ENCODE results near the gene POLR2M.

Gene POLR2M

DNA sequence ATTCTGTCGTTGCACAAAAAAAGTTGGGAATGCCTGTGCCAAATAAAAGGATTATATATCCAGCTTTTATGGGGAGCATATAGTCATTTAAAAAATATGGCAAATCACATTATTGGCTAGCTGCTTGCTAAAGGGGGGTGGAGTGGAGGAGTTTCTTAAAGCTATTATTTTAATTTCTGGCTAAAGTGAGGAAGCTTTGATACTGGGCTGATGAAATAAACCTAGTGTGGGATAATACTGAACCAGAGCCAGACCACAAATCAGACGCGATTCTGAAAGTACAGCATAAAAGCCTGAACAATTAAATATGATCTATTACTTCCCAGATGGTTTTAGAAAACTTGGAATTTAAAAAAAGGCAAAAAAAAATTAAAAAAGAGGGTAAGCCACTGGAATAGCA is 14.4 kb downstream of the POLR2M start:
- Histone ChIP-seq H3K4me1 (ENCODE audit: control insufficient read depth, insufficient read depth, low read length) (no peaks in the 10 kb centered on the region), H3K27ac (ENCODE audit: low read depth, low read length) (no peak overlapping the region), H3K36me3 (ENCODE audit: control insufficient read depth, insufficient read depth, low read length) (peaks cover 6% of the 10 kb centered on the region), H3K9ac (ENCODE audit: low read length) (no peak overlapping the region), H3K9me3 (ENCODE audit: control insufficient read depth, insufficient read depth, low read depth, low read length) (peaks cover 4% of the 10 kb centered on the region; the same call in 1 of the 2 replicates), H3K27me3 (ENCODE audit: control insufficient read depth, insufficient read depth, low read length) (no peaks in the 10 kb centered on the region), H3K4me3 (ENCODE audit: low read depth, low read length) (no peak overlapping the region)

DNA sequence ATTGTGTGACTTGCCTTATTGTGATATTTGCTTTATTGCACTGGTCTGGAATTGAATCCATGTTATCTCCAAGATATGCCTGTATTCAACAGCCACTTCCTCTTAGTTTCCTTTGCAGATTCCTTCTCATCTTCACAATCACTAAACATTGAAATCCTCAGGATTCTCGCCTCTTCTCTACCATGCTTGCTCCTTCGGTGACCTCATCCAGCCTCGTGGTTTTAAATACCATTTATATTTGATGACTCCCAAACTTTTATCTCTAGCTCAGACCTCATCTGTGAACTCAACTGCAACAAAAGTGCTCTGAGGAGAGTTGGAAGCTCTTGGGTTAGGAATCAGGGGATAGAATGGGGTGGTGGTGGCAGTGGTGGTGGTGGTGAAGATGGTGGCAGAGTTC is 19.9 kb downstream of the POLR2M start:
- peaks cover 8% of the 10 kb centered on the region; the same call in 1 of the 2 replicates for H3K4me1 ChIP-seq (ENCODE audit: control insufficient read depth, insufficient read depth, low read length)
- H3K27me3 ChIP-seq (ENCODE audit: control insufficient read depth, insufficient read depth, low read length): no peaks in the 10 kb centered on the region
- H3K4me3 ChIP-seq (ENCODE audit: low read depth, low read length): no peak overlapping the region
- H3K9ac ChIP-seq (ENCODE audit: low read length): no peak overlapping the region
- no peak overlapping the region for H3K27ac ChIP-seq (ENCODE audit: low read depth, low read length)
- H3K9me3 ChIP-seq (ENCODE audit: control insufficient read depth, insufficient read depth, low read depth, low read length): peaks cover 4% of the 10 kb centered on the region; the same call in 1 of the 2 replicates
- no peaks in the 10 kb centered on the region for H3K36me3 ChIP-seq (ENCODE audit: control insufficient read depth, insufficient read depth, low read length)

DNA sequence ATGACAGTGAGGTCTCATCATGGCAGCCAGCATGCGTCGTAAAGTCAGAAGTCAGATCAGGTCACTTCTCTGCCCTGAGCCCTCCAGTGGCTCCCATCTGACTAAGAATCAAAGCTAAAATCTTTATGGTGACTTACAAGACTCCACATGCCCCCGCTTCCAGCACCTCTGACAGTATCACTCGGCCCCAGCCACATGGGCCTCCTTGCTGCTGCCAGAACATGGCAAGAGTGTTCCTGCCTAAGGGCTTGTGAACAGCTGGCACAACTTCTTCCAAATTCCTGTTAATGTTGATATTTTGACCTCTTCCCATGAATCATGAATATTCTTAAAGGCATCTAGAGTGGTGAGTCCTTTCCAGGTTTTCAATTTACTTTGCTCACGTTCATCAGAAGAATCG is 20.5 kb downstream of the POLR2M start:
- Histone ChIP-seq H3K27me3 (ENCODE audit: control insufficient read depth, insufficient read depth, low read length) (no peaks in the 10 kb centered on the region), H3K27ac (ENCODE audit: low read depth, low read length) (no peak overlapping the region), H3K9ac (ENCODE audit: low read length) (no peak overlapping the region), H3K9me3 (ENCODE audit: control insufficient read depth, insufficient read depth, low read depth, low read length) (peaks cover 4% of the 10 kb centered on the region; the same call in 1 of the 2 replicates), H3K4me3 (ENCODE audit: low read depth, low read length) (no peak overlapping the region), H3K36me3 (ENCODE audit: control insufficient read depth, insufficient read depth, low read length) (no peaks in the 10 kb centered on the region), H3K4me1 (ENCODE audit: control insufficient read depth, insufficient read depth, low read length) (peaks cover 11% of the 10 kb centered on the region; the same call in 1 of the 2 replicates)

DNA sequence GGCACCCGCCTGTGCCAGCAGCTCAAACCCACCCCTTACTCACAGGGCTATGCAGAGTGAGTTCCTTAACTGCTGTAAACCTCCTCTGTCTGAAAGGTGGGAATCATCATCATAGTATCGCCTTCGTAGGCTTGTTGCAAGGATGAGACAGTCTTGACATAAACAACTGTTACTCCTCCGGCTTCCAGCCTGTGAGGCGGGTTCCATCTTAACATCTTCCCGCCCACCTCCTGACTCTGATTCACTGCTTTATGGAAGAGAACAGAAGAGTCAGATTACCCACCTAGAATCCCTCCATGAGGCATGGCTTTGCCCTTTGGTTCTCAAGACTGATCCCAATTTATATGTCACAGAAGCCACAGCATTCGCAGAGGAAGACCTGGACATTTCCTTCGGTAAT is 21.9 kb downstream of the POLR2M start:
- Histone ChIP-seq H3K27ac (ENCODE audit: low read depth, low read length) (no peak overlapping the region), H3K4me3 (ENCODE audit: low read depth, low read length) (no peak overlapping the region), H3K9ac (ENCODE audit: low read length) (no peak overlapping the region), H3K36me3 (ENCODE audit: control insufficient read depth, insufficient read depth, low read length) (no peaks in the 10 kb centered on the region), H3K4me1 (ENCODE audit: control insufficient read depth, insufficient read depth, low read length) (peaks cover 11% of the 10 kb centered on the region; the same call in 1 of the 2 replicates), H3K9me3 (ENCODE audit: control insufficient read depth, insufficient read depth, low read depth, low read length) (peaks cover 4% of the 10 kb centered on the region; the same call in 1 of the 2 replicates), H3K27me3 (ENCODE audit: control insufficient read depth, insufficient read depth, low read length) (no peaks in the 10 kb centered on the region)

DNA sequence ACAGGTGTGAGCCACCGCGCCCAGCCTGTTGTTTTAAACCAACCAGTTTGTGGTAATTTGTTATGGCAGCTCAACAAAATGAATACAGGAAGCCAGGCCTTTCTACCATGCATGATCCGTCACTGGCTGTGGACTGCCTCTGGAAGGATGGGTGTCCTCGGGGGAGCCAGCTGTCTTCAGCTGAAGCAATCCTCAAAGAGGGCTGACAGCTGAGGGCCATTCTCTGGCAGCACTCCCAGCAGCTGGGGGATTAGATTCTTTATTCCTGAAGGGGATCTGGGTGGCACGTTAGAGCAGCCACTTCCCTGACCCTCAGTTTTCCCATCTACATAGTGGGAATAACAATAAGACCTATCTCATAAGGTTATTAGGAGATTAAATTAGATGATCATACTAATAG is 24.4 kb downstream of the POLR2M start:
- Histone ChIP-seq H3K36me3 (ENCODE audit: control insufficient read depth, insufficient read depth, low read length) (no peaks in the 10 kb centered on the region), H3K27me3 (ENCODE audit: control insufficient read depth, insufficient read depth, low read length) (no peaks in the 10 kb centered on the region), H3K4me1 (ENCODE audit: control insufficient read depth, insufficient read depth, low read length) (peaks cover 11% of the 10 kb centered on the region; the same call in 1 of the 2 replicates), H3K27ac (ENCODE audit: low read depth, low read length) (no peak overlapping the region), H3K9me3 (ENCODE audit: control insufficient read depth, insufficient read depth, low read depth, low read length) (no peaks in the 10 kb centered on the region), H3K4me3 (ENCODE audit: low read depth, low read length) (no peak overlapping the region), H3K9ac (ENCODE audit: low read length) (no peak overlapping the region)

DNA sequence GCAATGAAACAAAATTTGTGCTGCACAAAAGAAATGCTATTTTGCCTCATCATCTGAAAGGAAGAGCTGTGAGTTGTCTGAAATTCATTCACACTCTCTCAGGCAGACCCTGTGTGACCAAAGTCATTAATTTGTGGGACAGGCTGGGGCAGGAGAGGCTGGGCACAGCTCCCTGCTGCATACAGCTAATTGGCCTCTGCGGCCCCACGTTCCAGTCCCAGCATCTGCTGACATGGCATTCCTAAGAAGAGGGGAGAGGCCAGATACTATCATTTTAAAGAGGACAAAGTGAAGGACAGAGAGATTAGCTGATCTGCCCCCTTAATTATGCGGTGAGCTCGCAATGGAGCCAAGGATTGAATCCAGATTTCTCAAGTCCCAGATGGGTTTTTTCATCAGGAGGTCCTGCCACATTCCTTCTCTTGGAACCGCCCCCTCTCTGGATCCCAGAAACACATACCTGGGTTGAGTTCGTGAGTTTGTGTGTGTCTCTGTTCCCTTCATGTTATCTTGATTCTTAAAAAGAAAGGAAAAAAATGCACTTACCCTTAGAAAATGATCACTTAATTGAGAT is 25.1 kb downstream of the POLR2M start:
- Histone ChIP-seq H3K4me1 (ENCODE audit: control insufficient read depth, insufficient read depth, low read length) (peaks cover 11% of the 10 kb centered on the region; the same call in 1 of the 2 replicates), H3K27ac (ENCODE audit: low read depth, low read length) (no peak overlapping the region), H3K36me3 (ENCODE audit: control insufficient read depth, insufficient read depth, low read length) (no peaks in the 10 kb centered on the region), H3K4me3 (ENCODE audit: low read depth, low read length) (no peak overlapping the region), H3K27me3 (ENCODE audit: control insufficient read depth, insufficient read depth, low read length) (no peaks in the 10 kb centered on the region), H3K9ac (ENCODE audit: low read length) (no peak overlapping the region), H3K9me3 (ENCODE audit: control insufficient read depth, insufficient read depth, low read depth, low read length) (no peaks in the 10 kb centered on the region)

DNA sequence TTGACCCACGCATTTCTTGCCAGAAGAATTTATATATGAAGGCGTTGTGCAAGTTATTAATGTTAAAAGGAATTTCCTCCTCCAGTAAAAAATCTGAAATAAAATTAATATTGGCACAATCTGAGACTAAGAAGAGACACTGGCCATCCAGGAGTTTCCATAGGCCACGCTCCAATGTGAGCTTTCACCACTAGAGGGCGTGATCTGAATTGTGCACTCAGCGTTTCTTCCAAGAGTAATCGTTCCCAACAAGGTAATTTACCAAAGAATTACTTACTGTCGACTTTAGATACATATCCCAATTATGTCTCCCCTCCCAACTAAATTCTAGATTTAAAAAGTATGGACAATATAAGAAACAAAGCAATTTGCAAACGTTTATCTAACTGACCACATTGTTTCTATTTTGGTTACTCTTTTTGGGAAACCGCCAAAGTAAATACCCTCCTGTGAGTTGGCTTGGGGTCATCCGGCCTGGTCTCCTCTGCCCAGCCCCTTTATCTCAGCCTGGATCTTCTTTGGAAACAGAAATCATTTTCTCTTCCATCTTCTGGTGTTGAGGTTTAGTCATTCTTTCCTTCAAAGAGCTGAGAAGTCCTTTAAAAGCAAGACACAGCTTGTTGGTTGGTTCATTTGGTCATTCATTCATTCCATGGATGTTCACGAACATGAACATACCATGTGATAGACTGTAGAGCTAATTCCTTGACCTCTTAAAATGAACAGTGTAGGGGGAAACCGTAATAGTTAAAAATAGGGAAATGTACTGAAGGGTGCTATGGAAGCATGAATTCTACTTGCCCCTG is 26.2 kb downstream of the POLR2M start:
- no peak overlapping the region for H3K4me3 ChIP-seq (ENCODE audit: low read depth, low read length)
- H3K9me3 ChIP-seq (ENCODE audit: control insufficient read depth, insufficient read depth, low read depth, low read length): 0 out of 2 replicates have a peak, but pooled peaks cover 4% of the 10 kb centered on the region
- H3K27ac ChIP-seq (ENCODE audit: low read depth, low read length): no peak overlapping the region
- H3K27me3 ChIP-seq (ENCODE audit: control insufficient read depth, insufficient read depth, low read length): no peaks in the 10 kb centered on the region
- H3K36me3 ChIP-seq (ENCODE audit: control insufficient read depth, insufficient read depth, low read length): no peaks in the 10 kb centered on the region
- H3K9ac ChIP-seq (ENCODE audit: low read length): no peak overlapping the region
- peaks cover 11% of the 10 kb centered on the region; the same call in 1 of the 2 replicates for H3K4me1 ChIP-seq (ENCODE audit: control insufficient read depth, insufficient read depth, low read length)

DNA sequence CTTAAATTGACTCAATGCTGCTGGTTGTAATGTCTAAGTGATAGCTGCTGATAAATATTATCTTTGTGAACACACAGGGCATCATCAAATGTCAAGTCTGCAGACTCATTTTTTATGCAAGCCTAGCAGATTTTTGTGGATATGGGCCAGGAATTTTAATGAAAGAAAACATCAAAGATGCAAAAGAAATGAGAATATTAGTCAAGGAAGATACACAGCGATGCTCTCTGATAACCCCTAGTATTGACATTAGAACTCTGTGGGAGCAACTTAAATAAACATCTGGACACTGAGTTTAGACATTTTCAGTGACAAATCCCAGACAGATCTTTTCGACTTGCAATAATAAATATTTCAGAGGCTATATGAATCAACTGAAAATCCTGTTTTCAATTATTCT is 28.3 kb downstream of the POLR2M start:
- Histone ChIP-seq H3K27me3 (ENCODE audit: control insufficient read depth, insufficient read depth, low read length) (no peaks in the 10 kb centered on the region), H3K9me3 (ENCODE audit: control insufficient read depth, insufficient read depth, low read depth, low read length) (0 out of 2 replicates have a peak, but pooled peaks cover 4% of the 10 kb centered on the region), H3K9ac (ENCODE audit: low read length) (no peak overlapping the region), H3K36me3 (ENCODE audit: control insufficient read depth, insufficient read depth, low read length) (no peaks in the 10 kb centered on the region), H3K4me3 (ENCODE audit: low read depth, low read length) (no peak overlapping the region), H3K4me1 (ENCODE audit: control insufficient read depth, insufficient read depth, low read length) (peaks cover 5% of the 10 kb centered on the region; the same call in 1 of the 2 replicates), H3K27ac (ENCODE audit: low read depth, low read length) (no peak overlapping the region)

DNA sequence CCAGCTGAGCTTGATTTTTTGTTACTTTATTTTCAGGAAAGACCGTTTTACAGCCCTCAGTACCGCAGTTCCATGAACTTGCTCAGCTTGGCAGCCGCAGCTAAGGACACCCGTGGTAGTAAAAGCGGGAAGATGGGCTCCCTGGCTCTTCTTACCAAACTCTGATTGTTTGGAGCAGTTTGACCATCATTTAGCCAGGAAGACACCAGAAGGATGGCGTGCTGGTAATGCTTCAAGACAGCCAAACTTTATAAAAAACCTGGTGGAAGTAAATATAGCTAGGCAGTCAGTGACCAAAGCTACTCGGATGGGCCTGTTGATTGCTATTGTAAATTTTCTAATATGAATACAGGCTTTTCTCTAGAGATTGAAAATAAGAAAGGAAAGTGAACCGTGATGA is 28.9 kb downstream of the POLR2M start:
- H3K4me1 ChIP-seq (ENCODE audit: control insufficient read depth, insufficient read depth, low read length): peaks cover 5% of the 10 kb centered on the region; the same call in 1 of the 2 replicates
- no peak overlapping the region for H3K4me3 ChIP-seq (ENCODE audit: low read depth, low read length)
- H3K36me3 ChIP-seq (ENCODE audit: control insufficient read depth, insufficient read depth, low read length): no peaks in the 10 kb centered on the region
- 0 out of 2 replicates have a peak, but pooled peaks cover 4% of the 10 kb centered on the region for H3K9me3 ChIP-seq (ENCODE audit: control insufficient read depth, insufficient read depth, low read depth, low read length)
- no peaks in the 10 kb centered on the region for H3K27me3 ChIP-seq (ENCODE audit: control insufficient read depth, insufficient read depth, low read length)
- no peak overlapping the region for H3K9ac ChIP-seq (ENCODE audit: low read length)
- no peak overlapping the region for H3K27ac ChIP-seq (ENCODE audit: low read depth, low read length)

DNA sequence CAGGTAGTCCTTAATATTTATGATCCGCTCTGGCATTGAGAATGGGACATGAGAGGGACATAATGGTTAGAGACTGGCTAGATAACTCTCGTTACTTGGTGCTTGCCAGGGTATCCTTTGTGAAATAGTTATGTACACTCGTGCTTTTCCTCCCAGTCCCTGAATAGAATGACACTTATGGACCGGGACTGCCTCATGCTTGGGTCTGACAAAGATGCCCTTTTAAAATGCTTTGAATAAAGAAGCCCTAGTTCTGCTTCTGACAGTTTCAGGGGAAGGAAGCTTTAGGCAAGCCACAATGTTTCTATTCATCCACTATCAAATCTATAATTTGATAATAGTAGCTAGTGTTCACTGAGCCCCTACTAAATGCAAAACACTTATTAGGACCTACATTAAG is 29.4 kb downstream of the POLR2M start:
- 0 out of 2 replicates have a peak, but pooled peaks cover 4% of the 10 kb centered on the region for H3K9me3 ChIP-seq (ENCODE audit: control insufficient read depth, insufficient read depth, low read depth, low read length)
- H3K4me3 ChIP-seq (ENCODE audit: low read depth, low read length): no peak overlapping the region
- no peak overlapping the region for H3K27ac ChIP-seq (ENCODE audit: low read depth, low read length)
- H3K36me3 ChIP-seq (ENCODE audit: control insufficient read depth, insufficient read depth, low read length): no peaks in the 10 kb centered on the region
- H3K27me3 ChIP-seq (ENCODE audit: control insufficient read depth, insufficient read depth, low read length): no peaks in the 10 kb centered on the region
- no peak overlapping the region for H3K9ac ChIP-seq (ENCODE audit: low read length)
- H3K4me1 ChIP-seq (ENCODE audit: control insufficient read depth, insufficient read depth, low read length): peaks cover 5% of the 10 kb centered on the region; the same call in 1 of the 2 replicates

DNA sequence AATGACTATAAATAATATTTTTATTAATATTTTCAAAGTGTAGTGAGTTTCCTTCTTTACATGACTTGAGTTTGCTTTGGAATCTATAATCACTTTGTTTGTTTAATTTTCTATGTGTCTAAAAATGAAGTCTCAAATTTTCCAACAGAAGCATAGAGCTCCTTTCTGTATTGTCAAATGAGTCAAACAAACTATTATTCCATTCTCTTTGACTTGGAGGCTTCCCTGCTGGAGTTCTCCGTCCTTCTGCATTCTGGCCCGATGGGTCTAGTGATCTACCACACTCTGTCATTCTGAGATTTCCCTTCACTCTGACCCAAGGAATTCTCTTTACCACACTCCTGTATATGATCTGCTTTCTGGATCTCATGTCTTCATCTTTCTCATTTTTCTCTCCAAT is 30.1 kb downstream of the POLR2M start:
- H3K36me3 ChIP-seq (ENCODE audit: control insufficient read depth, insufficient read depth, low read length): no peaks in the 10 kb centered on the region
- no peak overlapping the region for H3K4me3 ChIP-seq (ENCODE audit: low read depth, low read length)
- H3K9ac ChIP-seq (ENCODE audit: low read length): no peak overlapping the region
- no peak overlapping the region for H3K27ac ChIP-seq (ENCODE audit: low read depth, low read length)
- 0 out of 2 replicates have a peak, but pooled peaks cover 4% of the 10 kb centered on the region for H3K9me3 ChIP-seq (ENCODE audit: control insufficient read depth, insufficient read depth, low read depth, low read length)
- no peaks in the 10 kb centered on the region for H3K27me3 ChIP-seq (ENCODE audit: control insufficient read depth, insufficient read depth, low read length)
- H3K4me1 ChIP-seq (ENCODE audit: control insufficient read depth, insufficient read depth, low read length): peaks cover 1% of the 10 kb centered on the region; the same call in 1 of the 2 replicates
